H9 (cell line): ENCODE measurements around the gene KRT24. TPM values are rescaled to one million over a fixed set of nuclear protein-coding genes. Genes with fewer than 3 reads are reported as not detected.
"Not testable (repeated sequence)": the region's sequence is repeated elsewhere in the genome, so short reads cannot be mapped to it uniquely, and the experiment has no call there.

Experiments used
- DNase-seq: peaks from one replicate; pipeline ENCODE4 v3.0.0-alpha.2; 2017
- H2AFZ ChIP-seq: one replicate; pipeline ENCODE4 v1.6.1; 2013; ENCODE audit warnings: mild to moderate bottlenecking, low read length, control low read depth, moderate library complexity
- H2AK5ac ChIP-seq: 2 replicates; pipeline ENCODE4 v1.6.1; 2013; ENCODE audit warnings: low read length, control low read depth, mixed read lengths; ENCODE audit not compliant: insufficient read length
- H2BK120ac ChIP-seq: one replicate; pipeline ENCODE4 v1.6.1; 2013; ENCODE audit warnings: low read depth, mild to moderate bottlenecking, low read length, control low read depth, inconsistent platforms; ENCODE audit not compliant: poor library complexity, severe bottlenecking
- H2BK12ac ChIP-seq: 2 replicates; pipeline ENCODE4 v1.6.1; 2013; ENCODE audit warnings: low read length, control low read depth, mixed read lengths, low read depth; ENCODE audit not compliant: insufficient read length
- H2BK15ac ChIP-seq: 2 replicates; pipeline ENCODE4 v1.6.1; 2013; ENCODE audit warnings: low read depth, low read length, control low read depth
- H2BK20ac ChIP-seq: one replicate; pipeline ENCODE4 v1.6.1; 2013; ENCODE audit warnings: low read depth, mild to moderate bottlenecking, low read length, control low read depth, inconsistent platforms; ENCODE audit not compliant: poor library complexity, severe bottlenecking
- H2BK5ac ChIP-seq: 2 replicates; pipeline ENCODE4 v1.6.1; 2013; ENCODE audit warnings: low read length, control low read depth, mixed read lengths; ENCODE audit not compliant: insufficient read length
- H3K14ac ChIP-seq: 2 replicates; pipeline ENCODE4 v1.6.1; 2013; ENCODE audit warnings: low read length, control low read depth; ENCODE audit not compliant: insufficient read depth
- H3K18ac ChIP-seq: 2 replicates; pipeline ENCODE4 v1.6.1; 2013; ENCODE audit warnings: low read depth, mild to moderate bottlenecking, mixed read lengths, low read length, control low read depth; ENCODE audit not compliant: insufficient read length
- H3K23ac ChIP-seq: 2 replicates; pipeline ENCODE4 v1.6.1; 2013; ENCODE audit warnings: low read length, control low read depth, mixed read lengths, low read depth; ENCODE audit not compliant: insufficient read length
- H3K23me2 ChIP-seq: 2 replicates; pipeline ENCODE4 v1.6.1; 2013; ENCODE audit warnings: low read depth, mild to moderate bottlenecking, mixed read lengths, low read length, control low read depth; ENCODE audit not compliant: insufficient read length, poor library complexity, severe bottlenecking
- H3K27ac ChIP-seq: 2 replicates; pipeline ENCODE4 v1.5.1; 2013; ENCODE audit warnings: low read length, control low read depth, mixed read lengths, low read depth; ENCODE audit not compliant: insufficient read length
- H3K27me3 ChIP-seq: 2 replicates; pipeline ENCODE4 v1.6.1; 2013; ENCODE audit warnings: low read length, control low read depth, inconsistent platforms; ENCODE audit not compliant: insufficient read depth
- H3K4ac ChIP-seq: 2 replicates; pipeline ENCODE4 v1.6.1; 2013; ENCODE audit warnings: low read depth, mild to moderate bottlenecking, control low read depth, inconsistent platforms, low read length, moderate library complexity
- H3K4me1 ChIP-seq: 2 replicates; pipeline ENCODE4 v1.6.1; 2013; ENCODE audit warnings: low read length, control low read depth, inconsistent platforms; ENCODE audit not compliant: insufficient read depth
- H3K4me2 ChIP-seq: 2 replicates; pipeline ENCODE4 v1.6.1; 2013; ENCODE audit warnings: low read length, control low read depth, mixed read lengths; ENCODE audit not compliant: insufficient read length, insufficient read depth
- H3K56ac ChIP-seq: 2 replicates; pipeline ENCODE4 v1.6.1; 2013; ENCODE audit warnings: low read depth, mild to moderate bottlenecking, mixed read lengths, low read length, control low read depth; ENCODE audit not compliant: insufficient read length
- H3K79me1 ChIP-seq: 2 replicates; pipeline ENCODE4 v1.6.1; 2013; ENCODE audit warnings: low read depth, mild to moderate bottlenecking, moderate library complexity, low read length, control low read depth, inconsistent platforms; ENCODE audit not compliant: insufficient read depth, poor library complexity, severe bottlenecking
- H3K79me2 ChIP-seq: 2 replicates; pipeline ENCODE4 v1.6.1; 2013; ENCODE audit warnings: low read length, control low read depth, inconsistent platforms; ENCODE audit not compliant: insufficient read depth
- H3K9ac ChIP-seq: 2 replicates; pipeline ENCODE4 v1.6.1; 2013; ENCODE audit warnings: low read length, control low read depth, mixed read lengths; ENCODE audit not compliant: insufficient read length; ENCODE audit errors: extremely low read depth
- H3K9me3 ChIP-seq: one replicate; pipeline ENCODE4 v1.6.1; 2013; ENCODE audit warnings: low read depth, low read length, inconsistent platforms; ENCODE audit not compliant: control insufficient read depth
- H3T11ph ChIP-seq: one replicate; pipeline ENCODE4 v1.6.1; 2013; ENCODE audit warnings: mild to moderate bottlenecking, low read length, control low read depth, inconsistent platforms
- H4K20me1 ChIP-seq: one replicate; pipeline ENCODE4 v1.6.1; 2013; ENCODE audit not compliant: control insufficient read depth, insufficient read length, insufficient read depth
- H4K5ac ChIP-seq: 2 replicates; pipeline ENCODE4 v1.6.1; 2013; ENCODE audit warnings: low read depth, mild to moderate bottlenecking, mixed read lengths, low read length, control low read depth; ENCODE audit not compliant: insufficient read length
- H4K8ac ChIP-seq: replicated peaks from 2 replicates; pipeline ENCODE4 v1.6.1; 2013; ENCODE audit warnings: low read length, control low read depth, mixed read lengths, low read depth; ENCODE audit not compliant: insufficient read length
- H4K91ac ChIP-seq: 2 replicates; pipeline ENCODE4 v1.6.1; 2013; ENCODE audit warnings: low read depth, mild to moderate bottlenecking, moderate library complexity, mixed read lengths, low read length, control low read depth; ENCODE audit not compliant: insufficient read length
- H3K27ac Mint-ChIP-seq, 3 experiments: 2 replicates in 2 of 3; 3 replicates in 1 of 3; pipeline ENCODE4 v1.8.0; 2020 to 2021; ENCODE audit warnings: mixed read lengths in 3 of 3, mild to moderate bottlenecking in 1 of 3, moderate library complexity in 1 of 3
- H3K27me3 Mint-ChIP-seq: 2 replicates; pipeline ENCODE4 v1.8.0; 2021; ENCODE audit warnings: low read depth, mild to moderate bottlenecking, moderate library complexity, mixed read lengths
- H3K36me3 Mint-ChIP-seq, 3 experiments: 2 replicates in 2 of 3; 3 replicates in 1 of 3; pipeline ENCODE4 v1.8.0; 2020 to 2021; ENCODE audit warnings: low read depth in 3 of 3, mixed read lengths in 3 of 3; ENCODE audit not compliant: insufficient read depth in 1 of 3
- H3K4me1 Mint-ChIP-seq, 2 experiments: 2 replicates each; pipeline ENCODE4 v1.8.0; 2020; ENCODE audit warnings: mixed read lengths in 2 of 2
- H3K4me3 Mint-ChIP-seq, 2 experiments: 2 replicates in 1 of 2; 3 replicates in 1 of 2; pipeline ENCODE4 v1.8.0; 2020 to 2021; ENCODE audit warnings: mild to moderate bottlenecking in 2 of 2, mixed read lengths in 2 of 2, moderate library complexity in 1 of 2
- H3K9me3 Mint-ChIP-seq, 2 experiments: 2 replicates in 1 of 2; 3 replicates in 1 of 2; pipeline ENCODE4 v1.8.0; 2020; ENCODE audit warnings: mild to moderate bottlenecking in 2 of 2, mixed read lengths in 2 of 2, moderate library complexity in 1 of 2
- CTCF ChIP-seq: fragments of 200-600 bp; sonication (generic); conservative IDR thresholded peaks from 3 replicates; pipeline ENCODE4 v1.8.0; 2021; ENCODE audit warnings: antibody characterized with exemption, mild to moderate bottlenecking
- WGBS: extraction: QIAGEN DNeasy Blood & Tissue Kit; methylation state at CpG from one replicate; pipeline ENCODE4 v1.1.7; 2013; ENCODE audit warnings: missing lambda C conversion rate, low lambda C conversion rate, mixed read lengths; ENCODE audit not compliant: insufficient read length; ENCODE audit errors: extremely low coverage; 5-methylcytosine and 5-hydroxymethylcytosine counted together
- total RNA-seq: library from RNA; stranded (reverse); gene quantifications from 2 replicates; pipeline ENCODE4 v1.2.1, GENCODE V29; 2021

KRT24 gene
- total RNA-seq, 1 experiment from 2014 or later: not detected

- no peak overlapping the region for H2BK12ac ChIP-seq
- H2AFZ ChIP-seq: no peak overlapping the region
- H3K4me1 Mint-ChIP-seq: no peaks in the 10 kb centered on the region; a peak in 1 of 4 replicates
- DNase-seq: no peak
- no peak overlapping the region for H3K4ac ChIP-seq
- WGBS: no CpG with 5 or more reads among the region's 6 CpGs
- H4K20me1 ChIP-seq: no peaks in the 10 kb centered on the region
- peaks cover 25% of the 10 kb centered on the region for H3K27me3 Mint-ChIP-seq
- H4K8ac ChIP-seq: no peak overlapping the region
- H3K18ac ChIP-seq: no peak overlapping the region
- no peaks in the 10 kb centered on the region for H3K23me2 ChIP-seq
- TF ChIP-seq CTCF: no peak
- no peaks in the 10 kb centered on the region for H3K79me1 ChIP-seq
- no peak overlapping the region for H3K4me3 Mint-ChIP-seq
- H3K56ac ChIP-seq: no peak overlapping the region
- H3K27ac Mint-ChIP-seq: no peak overlapping the region
- H3K27ac ChIP-seq: no peak overlapping the region
- H2BK20ac ChIP-seq: no peak overlapping the region
- peaks cover 0 to 3% of the 10 kb centered on the region in 2 experiments; a peak in 1 of 5 replicates for H3K9me3 Mint-ChIP-seq
- no peaks in the 10 kb centered on the region for H3K4me1 ChIP-seq
- no peak overlapping the region for H3K4me2 ChIP-seq
- H2BK120ac ChIP-seq: no peak overlapping the region
- no peaks in the 10 kb centered on the region for H3K79me2 ChIP-seq
- no peak overlapping the region for H3K23ac ChIP-seq
- H4K91ac ChIP-seq: no peak overlapping the region
- no peak overlapping the region for H3T11ph ChIP-seq
- H4K5ac ChIP-seq: no peak overlapping the region
- H3K9me3 ChIP-seq: no peaks in the 10 kb centered on the region
- no peaks in the 10 kb centered on the region for H3K27me3 ChIP-seq
- H2BK15ac ChIP-seq: no peak overlapping the region
- no peak overlapping the region for H3K14ac ChIP-seq
- H3K36me3 Mint-ChIP-seq: no peaks in the 10 kb centered on the region
- no peak overlapping the region for H3K9ac ChIP-seq
- no peak overlapping the region for H2BK5ac ChIP-seq
- no peak overlapping the region for H2AK5ac ChIP-seq
Observed at GRCh38 chr17:40750391-40750790, 46.8 kb upstream of the KRT24 start.

- not testable (repeated sequence) for DNase-seq, H4K91ac ChIP-seq, H3K27me3 ChIP-seq, H2BK5ac ChIP-seq, H3K4me1 ChIP-seq, H3K23me2 ChIP-seq, H3K79me1 ChIP-seq, H4K8ac ChIP-seq, H3K23ac ChIP-seq, H3T11ph ChIP-seq, H2BK120ac ChIP-seq, H2AFZ ChIP-seq, H3K14ac ChIP-seq, H3K79me2 ChIP-seq, H3K4me2 ChIP-seq, H3K27ac Mint-ChIP-seq, H2AK5ac ChIP-seq, H3K4me1 Mint-ChIP-seq, H3K9ac ChIP-seq, H4K5ac ChIP-seq, H3K4ac ChIP-seq, H3K18ac ChIP-seq, H3K9me3 ChIP-seq, H4K20me1 ChIP-seq, H3K9me3 Mint-ChIP-seq, H3K56ac ChIP-seq, H2BK20ac ChIP-seq, H3K36me3 Mint-ChIP-seq, H2BK12ac ChIP-seq, H3K27ac ChIP-seq, H2BK15ac ChIP-seq, H3K4me3 Mint-ChIP-seq
- H3K27me3 Mint-ChIP-seq: peaks cover 27% of the 10 kb centered on the region
- WGBS: no CpG with 5 or more reads among the region's 1 CpG
Observed at GRCh38 chr17:40748666-40749065, 45.1 kb upstream of the KRT24 start.
